Adrenal gland (tissue), 12 donors: ENCODE measurements around the gene DLEC1. TPM values are rescaled to one million over a fixed set of nuclear protein-coding genes. Genes with fewer than 3 reads are reported as not detected.

Source experiments
- DNase-seq, 7 donors: peaks; one replicate each; pipeline ENCODE4 v3.0.0-alpha.2; 2019 to 2020
- H3K27ac ChIP-seq, 5 donors: fragments of 200-600 bp; sonication (generic) in 4 of 5; 1 replicate in 3 of 5; 2 replicates in 2 of 5; pipeline versions ENCODE4 v1.5.1 to v1.8.0; 2016 to 2020; ENCODE audit warnings: mild to moderate bottlenecking in 1 of 5
- H3K27me3 ChIP-seq: fragments of 200-600 bp; 2 replicates; pipeline ENCODE4 v1.8.0; 2021
- H3K36me3 ChIP-seq, 2 donors: fragments of 200-600 bp; replicated peaks in 1 of 2; 1 replicate in 1 of 2; 2 replicates in 1 of 2; pipeline versions ENCODE4 v1.5.1 to v1.8.0; 2018 to 2022
- H3K4me1 ChIP-seq, 2 donors: fragments of 200-600 bp; replicated peaks in 1 of 2; 1 replicate in 1 of 2; 2 replicates in 1 of 2; pipeline versions ENCODE4 v1.5.1 to v1.8.0; 2018 to 2021
- H3K4me3 ChIP-seq, 4 donors: fragments of 200-600 bp; sonication (generic) in 3 of 4; one replicate each; pipeline ENCODE4 v1.5.1; 2016 to 2018
- H3K9me3 ChIP-seq, 3 donors: fragments of 200-600 bp; sonication (generic) in 1 of 3; replicated peaks in 1 of 3; 1 replicate in 2 of 3; 2 replicates in 1 of 3; pipeline versions ENCODE4 v1.5.1 to v1.8.0; 2016 to 2021
- CTCF ChIP-seq, 6 experiments: fragments of 450-650 bp in 4 of 6; fragments of 200-600 bp in 2 of 6; sonication (generic) in 1 of 6; IDR thresholded peaks; 1 replicate in 5 of 6; 2 replicates in 1 of 6; pipeline versions ENCODE4 v1.5.1 to v1.8.0; 2016 to 2021; ENCODE audit warnings: antibody characterized with exemption in 6 of 6, mild to moderate bottlenecking in 2 of 6, moderate library complexity in 1 of 6
- POLR2A ChIP-seq, 2 donors: fragments of 450-650 bp; IDR thresholded peaks; one replicate each; pipeline ENCODE4 v1.6.1; 2017; ENCODE audit warnings: antibody characterized with exemption in 2 of 2, mild to moderate bottlenecking in 2 of 2, moderate library complexity in 1 of 2
- WGBS, 4 donors: extraction: QIAGEN DNeasy Blood & Tissue Kit in 2 of 4; methylation state at CpG; one replicate each; pipeline versions ENCODE4 v1.1.5 to v1.1.7; 2013 to 2017; 5-methylcytosine and 5-hydroxymethylcytosine counted together
- intact Hi-C, 2 donors: fragments of 100-400 bp; cut with DNase I; formaldehyde crosslinking; loops; one replicate each; pipeline versions ENCODE4 v1.14.1 to v1.15.0; 2022 to 2023
- polyA plus RNA-seq, 3 donors: library from polyadenylated mRNA; stranded (reverse); fragments of 200-250 nt in 2 of 3; fragments of 350-450 nt in 1 of 3; fragmentation: Illumina TruSeq in 1 of 3; extraction: RNeasy Lipid Tissue Mini Kit (QIAGEN cat#74804) in 1 of 3; gene quantifications; one replicate each; pipeline ENCODE4 v1.2.3, GENCODE V29; 2013 to 2014
- total RNA-seq, 9 donors: library from RNA; depleted of rRNA in 4 of 9; stranded (reverse); fragments of >200 nt in 4 of 9; fragments of 120-200 nt in 1 of 9; fragmentation: NEBNext Ultra II Directional in 1 of 9; extraction: Animal tissue kit (Norgen Biotek cat#: 25700) in 1 of 9; gene quantifications; one replicate each; pipeline versions ENCODE4 v1.1.0 to v1.2.4, GENCODE V29; 2013 to 2023
- donor health status: healthy with polysubstance abuse.
- donor health status: Bipolar disorder and iron deficiency.
- donor health status: DM: yes; HTN: yes; CAD: no.
- donor health status: DM: no; HTN: no; CAD: no.
- donor health status: DM: no; HTN: no; CAD: no.
- donor health status: DM: yes; HTN: yes; CAD: no.

DLEC1 gene
- total and polyA plus RNA-seq, 12 donors, result 0.18 to 2.0 (median 1.1) TPM

- H3K36me3 ChIP-seq, result no peaks in the 10 kb centered on the region
- H3K27me3 ChIP-seq, result no peaks in the 10 kb centered on the region
- DNase-seq, result no peak
- no peak for TF ChIP-seq POLR2A (IDR thresholded peaks at IDR 0.05)
- no peak for TF ChIP-seq CTCF (IDR thresholded peaks at IDR 0.05)
- 71 to 92% (median 86%) methylated on average over 2 of the region's 2 CpGs for WGBS, 4 donors
- no peaks in the 10 kb centered on the region for H3K9me3 ChIP-seq
- H3K27ac ChIP-seq, result no peak overlapping the region
- intact Hi-C loops, result no loop called here
- no peak overlapping the region for H3K4me3 ChIP-seq
- peaks cover 0 to 4% of the 10 kb centered on the region in 2 donors for H3K4me1 ChIP-seq
Observed at GRCh38 chr3:38153221-38153620, 114.2 kb downstream of the DLEC1 start.

DNA sequence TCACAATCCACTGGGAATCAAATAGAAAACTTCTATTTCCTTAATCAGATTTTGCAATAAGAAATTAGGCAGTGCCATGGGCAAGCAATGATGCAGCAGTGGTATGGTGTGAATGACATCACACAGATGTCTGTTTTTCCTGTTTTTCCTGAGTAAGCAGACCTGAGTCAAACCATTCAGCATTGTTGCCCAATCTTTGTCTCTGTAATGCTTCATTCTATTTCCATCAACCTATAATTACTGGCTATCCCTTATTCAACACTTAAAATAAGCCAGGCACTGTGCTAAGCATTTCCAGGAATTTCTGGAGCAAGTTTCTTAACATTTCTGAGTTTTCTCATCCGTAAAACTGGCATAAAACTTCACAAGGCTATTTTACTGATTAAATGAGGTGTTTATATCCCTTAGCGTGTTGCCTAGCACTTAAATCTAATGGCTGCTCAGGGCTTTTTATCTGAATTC is 115.1 kb downstream of the DLEC1 start:
- intact Hi-C loops, result no loop called here
- Histone ChIP-seq H3K27ac (peak overlapping the region in 1 of 5 donors; percentile 24), H3K27me3 (no peaks in the 10 kb centered on the region), H3K9me3 (no peaks in the 10 kb centered on the region), H3K4me1 (peaks cover 0 to 4% of the 10 kb centered on the region in 2 donors), H3K4me3 (no peak overlapping the region), H3K36me3 (no peaks in the 10 kb centered on the region)
- 76 to 90% (median 84%) methylated on average over 2 of the region's 2 CpGs for whole genome bisulfite sequencing, 4 donors
- DNase-seq, result peak in 1 of 7 donors; percentile 33
- TF ChIP-seq CTCF (IDR thresholded peaks at IDR 0.05), result no peak
- no peak for TF ChIP-seq POLR2A (IDR thresholded peaks at IDR 0.05)

GRCh38 chr3:38154625-38155255 is 115.7 kb downstream of the DLEC1 start:
- no peaks in the 10 kb centered on the region for H3K36me3 ChIP-seq
- TF ChIP-seq CTCF (IDR thresholded peaks at IDR 0.05) (no peak), POLR2A (IDR thresholded peaks at IDR 0.05) (no peak)
- peaks cover 0 to 4% of the 10 kb centered on the region in 2 donors for H3K4me1 ChIP-seq
- WGBS, 4 donors, result 49 to 69% (median 64%) methylated on average over 2 of the region's 2 CpGs
- H3K4me3 ChIP-seq, result no peak overlapping the region
- no peaks in the 10 kb centered on the region for H3K9me3 ChIP-seq
- no peak overlapping the region for H3K27ac ChIP-seq
- no peak for DNase-seq
- intact Hi-C loops, result no loop called here
- H3K27me3 ChIP-seq, result no peaks in the 10 kb centered on the region

DNA sequence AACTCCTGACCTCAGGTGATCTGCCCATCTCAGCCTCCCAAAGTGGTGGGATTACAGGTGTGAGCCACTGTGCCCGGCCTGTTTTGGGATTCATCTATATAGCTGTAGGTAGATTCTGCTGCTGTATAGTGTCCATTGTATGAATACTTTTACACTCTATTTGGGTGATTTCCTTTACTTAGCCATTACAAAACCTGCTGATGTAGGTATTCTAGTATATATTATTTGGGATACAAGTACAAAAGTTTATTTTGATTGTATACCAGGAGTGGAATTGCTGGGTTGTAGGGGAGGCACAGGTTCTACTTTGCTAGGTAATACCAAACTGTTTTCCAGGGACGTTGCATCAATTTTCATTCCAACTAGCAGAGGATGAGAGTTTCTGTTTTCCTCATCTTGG is 116.8 kb downstream of the DLEC1 start:
- H3K9me3 ChIP-seq, result no peaks in the 10 kb centered on the region
- H3K4me3 ChIP-seq, result no peak overlapping the region
- DNase-seq, result no peak
- H3K4me1 ChIP-seq, result peaks cover 0 to 4% of the 10 kb centered on the region in 2 donors
- 86 to 90% (median 88%) methylated on average over 2 of the region's 2 CpGs for WGBS, 4 donors
- no peaks in the 10 kb centered on the region for H3K36me3 ChIP-seq
- TF ChIP-seq POLR2A (IDR thresholded peaks at IDR 0.05) (no peak), CTCF (IDR thresholded peaks at IDR 0.05) (no peak)
- intact Hi-C loops, result no loop called here
- H3K27me3 ChIP-seq, result no peaks in the 10 kb centered on the region
- no peak overlapping the region for H3K27ac ChIP-seq
